ENCODE data around the gene DCANP1.

- TF ChIP-seq PPARA (CRISPR knock-in tag; IDR thresholded peaks at IDR 0.05; ENCODE audit: borderline replicate concordance) = no peak
- no peak for TF ChIP-seq CSRNP3 (CRISPR knock-in tag; IDR thresholded peaks at IDR 0.05)
Observed at GRCh38 chr5:135437422-135437795, 9.7 kb downstream of the DCANP1 start.

Measured in SK-N-SH treated with all-trans-retinoic acid at 6 μM for 48 hours (cell line).